GM12878 (cell line): ENCODE measurements around the gene CTAGE9. TPM values are rescaled to one million over a fixed set of nuclear protein-coding genes. Genes with fewer than 3 reads are reported as not detected.

Experiments used
- ATAC-seq: fragments of 200-7000 bp; cut with Tn5 transposase; 3 replicates; pipeline ENCODE4 v1.9.1; 2020; ENCODE audit warnings: mild to moderate bottlenecking, moderate library complexity
- BruUV-seq: library from RNA; stranded (reverse); fragments of 400-500 nt; replicated peaks from 2 replicates; lab custom pipeline; 2021; lab: Mats Ljungman, UMichigan
- CTCF ChIA-PET: fragments of 300-600 bp; sonication (Branson Sonifier 250); formaldehyde crosslinking; extraction: SDS; loops from one replicate; lab custom pipeline; 2021; ENCODE audit warnings: inconsistent platforms; lab: Yijun Ruan, JAX
- POLR2A ChIA-PET: fragments of 350-600 bp; formaldehyde crosslinking; extraction: SDS; loops from one replicate; lab custom pipeline; 2021; ENCODE audit warnings: inconsistent platforms; lab: Charles Lee
- RAD21 ChIA-PET: fragments of 300-600 bp; sonication (Branson Sonifier 250); formaldehyde crosslinking; loops from one replicate; lab custom pipeline; 2023; ENCODE audit warnings: antibody characterized with exemption; ENCODE audit not compliant: unreplicated experiment; lab: Charles Lee
- SMC1A ChIA-PET: fragments of 300-600 bp; sonication (Branson Sonifier 250); formaldehyde crosslinking; loops from one replicate; lab custom pipeline; 2023; ENCODE audit not compliant: unreplicated experiment, uncharacterized antibody; lab: Charles Lee
- DNase-seq: peaks from one replicate; pipeline ENCODE4 v3.0.0-alpha.2; 2011; ENCODE audit warnings: low read depth, low spot score
- FAIRE-seq: peaks from 3 replicates; lab custom pipeline; 2011; peaks lifted over from hg19 to GRCh38; lab: Jason Lieb, UNC
- H2AFZ ChIP-seq: 2 replicates; pipeline ENCODE4 v1.6.0; 2011; ENCODE audit warnings: low read depth, low read length, control low read depth; ENCODE audit not compliant: control insufficient read depth
- H3K27ac ChIP-seq: 2 replicates; pipeline ENCODE4 v1.5.1; 2011; ENCODE audit warnings: control low read depth; ENCODE audit not compliant: control insufficient read depth, insufficient read depth
- H3K27me3 ChIP-seq, 2 experiments: replicated peaks in 1 of 2; 2 replicates each; pipeline versions ENCODE4 v1.6.0 to v1.6.1; 2011; ENCODE audit warnings: low read length in 1 of 2; ENCODE audit not compliant: control insufficient read depth in 2 of 2, insufficient read depth in 2 of 2
- H3K36me3 ChIP-seq, 2 experiments: 2 replicates each; pipeline ENCODE4 v1.5.1; 2011; ENCODE audit warnings: low read length in 1 of 2; ENCODE audit not compliant: control insufficient read depth in 2 of 2, insufficient read depth in 2 of 2
- H3K4me1 ChIP-seq: 2 replicates; pipeline ENCODE4 v1.6.1; 2011; ENCODE audit warnings: mild to moderate bottlenecking, low read length, moderate library complexity, mixed read lengths; ENCODE audit not compliant: control insufficient read depth, insufficient read depth
- H3K4me2 ChIP-seq: 2 replicates; pipeline ENCODE4 v1.6.0; 2011; ENCODE audit warnings: control low read depth; ENCODE audit not compliant: control insufficient read depth, insufficient read depth
- H3K4me3 ChIP-seq: fragments of 200-600 bp; sonication (generic); 2 replicates; pipeline ENCODE4 v1.5.1; 2016
- H3K79me2 ChIP-seq: 2 replicates; pipeline ENCODE4 v1.6.0; 2011; ENCODE audit warnings: low read length; ENCODE audit not compliant: control insufficient read depth, insufficient read depth
- H3K9ac ChIP-seq: 2 replicates; pipeline ENCODE4 v1.8.0; 2011; ENCODE audit warnings: low read length, control low read depth, mixed read lengths; ENCODE audit not compliant: control insufficient read depth, insufficient read depth
- H3K9me3 ChIP-seq: replicated peaks from 3 replicates; pipeline ENCODE4 v1.5.1; 2011; ENCODE audit warnings: mild to moderate bottlenecking, low read length; ENCODE audit not compliant: control insufficient read depth, insufficient read depth
- H4K20me1 ChIP-seq: 2 replicates; pipeline ENCODE4 v1.6.0; 2011; ENCODE audit not compliant: control insufficient read depth, insufficient read depth
- BCLAF1 ChIP-seq: fragments of 450-650 bp; IDR thresholded peaks from 2 replicates; pipeline ENCODE4 v1.6.1; 2017; ENCODE audit warnings: antibody characterized with exemption, mild to moderate bottlenecking, moderate library complexity
- EED ChIP-seq: sonication (generic); IDR thresholded peaks from 2 replicates; pipeline ENCODE4 v1.6.1; 2016; ENCODE audit warnings: antibody characterized with exemption, low read depth
- ETV6 ChIP-seq, 2 experiments: fragments of 450-650 bp in 1 of 2; IDR thresholded peaks in 1 of 2; conservative IDR thresholded peaks in 1 of 2; 2 replicates each; pipeline ENCODE4 v1.6.1; 2014; ENCODE audit warnings: antibody characterized with exemption in 1 of 2, borderline replicate concordance in 1 of 2, low read depth in 1 of 2, mild to moderate bottlenecking in 1 of 2, moderate library complexity in 1 of 2
- GATAD2B ChIP-seq: fragments of 450-650 bp; conservative IDR thresholded peaks from 2 replicates; pipeline ENCODE4 v1.6.1; 2017; ENCODE audit warnings: low read depth, mild to moderate bottlenecking, moderate library complexity
- HDAC2 ChIP-seq: fragments of 200-600 bp; sonication (generic); IDR thresholded peaks from 2 replicates; pipeline ENCODE4 v1.6.1; 2017
- MTA3 ChIP-seq: IDR thresholded peaks from 2 replicates; pipeline ENCODE4 v1.6.1; 2012; ENCODE audit warnings: low read length, inconsistent platforms, borderline replicate concordance
- MYC ChIP-seq: IDR thresholded peaks from 2 replicates; pipeline ENCODE4 v1.6.1; 2011; ENCODE audit warnings: mild to moderate bottlenecking, low read length, moderate library complexity, inconsistent platforms; ENCODE audit not compliant: insufficient read depth, insufficient replicate concordance, insufficient read length, severe bottlenecking
- NFIC ChIP-seq: IDR thresholded peaks from 2 replicates; pipeline ENCODE4 v1.6.1; 2012; ENCODE audit warnings: low read depth, mild to moderate bottlenecking, inconsistent platforms, low read length, moderate library complexity
- NKRF ChIP-seq: fragments of 450-650 bp; conservative IDR thresholded peaks from 2 replicates; pipeline ENCODE4 v1.6.1; 2017; ENCODE audit warnings: mild to moderate bottlenecking, moderate library complexity
- PKNOX1 ChIP-seq: fragments of 450-650 bp; IDR thresholded peaks from 2 replicates; pipeline ENCODE4 v1.6.1; 2016; ENCODE audit warnings: mild to moderate bottlenecking
- PML ChIP-seq: IDR thresholded peaks from 2 replicates; pipeline ENCODE4 v1.6.1; 2012; ENCODE audit warnings: low read length, inconsistent platforms
- ZBTB4 ChIP-seq: fragments of 450-650 bp; formaldehyde crosslinking; IDR thresholded peaks from 2 replicates; pipeline ENCODE4 v1.4.0; 2022; ENCODE audit warnings: mild to moderate bottlenecking, moderate library complexity
- ZZZ3 ChIP-seq: IDR thresholded peaks from 2 replicates; pipeline ENCODE4 v1.6.1; 2011; ENCODE audit warnings: low read depth; ENCODE audit not compliant: control insufficient read depth, insufficient read length
- WGBS: methylation state at CpG from one replicate; pipeline ENCODE4 v1.1.6; 2016; ENCODE audit warnings: low lambda C conversion rate; ENCODE audit not compliant: insufficient replicate concordance, insufficient coverage; ENCODE audit errors: missing lambda C conversion rate; 5-methylcytosine and 5-hydroxymethylcytosine counted together
- in situ Hi-C: fragments of 300-500 bp; cut with MboI; formaldehyde crosslinking; loops from 9 replicates; pipeline ENCODE4 v1.14.3; 2018; ENCODE audit warnings: mixed read lengths
- intact Hi-C: fragments of 100-400 bp; cut with micrococcal nuclease; formaldehyde crosslinking; loops from one replicate; pipeline ENCODE4 v1.14.2; 2022; ENCODE audit not compliant: unreplicated experiment
- polyA plus RNA-seq, 11 experiments: library from polyadenylated mRNA; depleted of rRNA in 4 of 11; unstranded in 6 of 11; stranded (reverse) in 5 of 11; fragments of >200 nt; fragmentation: Nextera tagmentation in 4 of 11; fragmentation: Illumina TruSeq in 1 of 11; extraction: Ambion mirVana in 4 of 11; extraction: Trizol in 1 of 11; gene quantifications; 1 replicate in 1 of 11; 2 replicates in 10 of 11; pipeline versions ENCODE4 v1.2.1 to v1.2.3, GENCODE V29; 2011 to 2016; ENCODE audit warnings: inconsistent platforms in 2 of 11, missing spikeins in 2 of 11, low read depth in 1 of 11
- total RNA-seq, 4 experiments: library from RNA; depleted of rRNA in 3 of 4; stranded (reverse); fragments of >200 nt in 3 of 4; fragmentation: Illumina TruSeq in 1 of 4; extraction: Trizol in 1 of 4; gene quantifications; 2 replicates each; pipeline versions ENCODE4 v1.2.1 to v1.2.3, GENCODE V29; 2013 to 2021

The CTAGE9 gene
- total and polyA plus RNA-seq, 10 of the 15 experiments (the other 5 are each of a cell fraction or from before 2014, with no cell fraction given): 0.06 TPM; not detected in 9

- no peak for TF ChIP-seq ZBTB4 (CRISPR knock-in tag)
- no peak for TF ChIP-seq MYC
- no peak for TF ChIP-seq BCLAF1
- 0 out of 2 replicates have a peak, but pooled peaks have one; percentile 33 for TF ChIP-seq GATAD2B
- 0 out of 2 replicates have a peak, but pooled peaks have one; percentile 38 for TF ChIP-seq EED
- TF ChIP-seq, all 136 proteins: peak for 41
Measured at GRCh38 chr6:131685266-131685780, 25.5 kb downstream of the CTAGE9 start (continued).

GRCh38 chr6:131683479-131683878 is 27.3 kb downstream of the CTAGE9 start:
- no peaks in the 10 kb centered on the region for H4K20me1 ChIP-seq
- no peak overlapping the region for H3K27ac ChIP-seq
- no peak overlapping the region for H3K9ac ChIP-seq
- no peak overlapping the region for H3K4me2 ChIP-seq
- no TSS peak for BruUV-seq
- ATAC-seq (peak; percentile 77), DNase-seq (peak; percentile 39), FAIRE-seq (peak; percentile 35)
- ChIA-PET SMC1A (no interaction called here), RAD21 (no interaction called here), POLR2A (no interaction called here), CTCF (no interaction called here)
- H3K9me3 ChIP-seq: no peaks in the 10 kb centered on the region; the same call in 1 of the 3 replicates
- H3K27me3 ChIP-seq: no peaks in the 10 kb centered on the region; a peak in 2 of 4 replicates
- peaks cover 8% of the 10 kb centered on the region; the same call in 1 of the 2 replicates for H3K4me1 ChIP-seq
- H3K36me3 ChIP-seq: no peaks in the 10 kb centered on the region
- no peaks in the 10 kb centered on the region for H3K79me2 ChIP-seq
- WGBS: 0% methylated on average over 4 of the region's 6 CpGs
- intact Hi-C loops (no loop called here), in situ Hi-C loops (no loop called here)
- H3K4me3 ChIP-seq: no peak overlapping the region
- no peak overlapping the region for H2AFZ ChIP-seq
- TF ChIP-seq HDAC2: no peak
- 0 out of 2 replicates have a peak, but pooled peaks have one; percentile 49 for TF ChIP-seq MTA3
- TF ChIP-seq NFIC: peak; percentile 61; the same call in 1 of the 2 replicates
- TF ChIP-seq NKRF: no peak
- 0 out of 4 replicates have a peak, but pooled peaks of 1 of the 2 experiments have one; percentile 32 for TF ChIP-seq ETV6 (conservative IDR thresholded peaks at IDR 0.05 in 1 of 2, IDR thresholded peaks at IDR 0.05 in 1 of 2; ENCODE audit: borderline replicate concordance in 1 of 2, low read depth in 1 of 2)
- TF ChIP-seq PKNOX1: no peak; the same call in 1 of the 2 replicates
- TF ChIP-seq PML: no peak
- TF ChIP-seq ZZZ3: no peak
